Measurements from ENCODE around the gene USP32. TPM values are rescaled to one million over a fixed set of nuclear protein-coding genes. Genes with fewer than 3 reads are reported as not detected.

Gene USP32
- polyA plus RNA-seq, 5 donors = 28.0 to 41.0 (median 34.7) TPM

DNA sequence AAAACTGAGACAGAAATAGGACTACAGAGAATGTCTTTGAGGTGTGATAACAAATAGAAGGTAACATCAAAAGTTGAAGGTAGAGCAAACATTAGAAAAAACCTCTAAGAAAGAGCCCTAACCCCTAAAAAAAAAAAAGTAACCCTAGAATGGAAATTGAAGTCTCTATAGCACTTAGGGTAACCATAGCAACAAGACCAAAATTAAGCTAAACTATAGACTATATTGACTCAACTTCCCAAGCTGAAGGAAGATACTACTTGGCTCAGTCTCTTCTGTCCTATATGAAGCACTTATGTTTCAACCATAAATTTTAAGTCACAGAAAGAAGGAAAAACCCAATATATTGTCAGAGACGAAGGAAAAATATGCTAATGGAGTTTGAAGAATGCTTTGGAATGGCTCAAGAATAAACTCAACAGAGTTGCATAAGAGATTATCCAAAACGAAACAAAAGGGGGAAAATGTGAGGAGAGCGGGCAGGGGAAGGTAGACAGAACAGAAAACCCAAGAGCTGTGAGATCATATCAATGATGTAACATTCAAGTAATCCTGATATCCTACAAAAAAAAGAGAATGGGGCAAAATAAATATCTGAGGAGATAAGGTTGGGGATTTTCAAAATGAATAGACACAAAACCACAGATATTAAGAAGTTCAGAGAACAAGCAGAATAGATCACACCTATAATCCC lies 88.4 kb downstream of the USP32 start:
- DNase-seq = no peak

DNA sequence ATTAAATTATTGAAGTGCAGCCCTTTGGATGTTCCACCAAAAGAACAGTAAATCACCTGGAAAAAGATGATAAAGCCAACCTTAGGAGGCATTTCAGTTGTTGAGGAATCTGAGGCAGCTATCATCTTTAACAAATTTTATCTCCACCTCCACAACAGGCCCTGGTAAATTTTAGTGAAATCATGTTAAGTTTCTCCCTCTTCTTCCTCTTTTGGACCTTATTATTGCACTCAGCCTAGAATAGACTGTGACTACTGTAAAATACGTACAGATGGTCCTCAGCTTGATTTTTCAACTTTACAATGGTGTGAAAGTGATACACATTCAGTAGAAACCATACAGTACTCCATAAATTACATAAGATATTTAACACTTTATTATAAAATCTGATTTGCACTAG lies 90.3 kb downstream of the USP32 start:
- no peak for DNase-seq

DNA sequence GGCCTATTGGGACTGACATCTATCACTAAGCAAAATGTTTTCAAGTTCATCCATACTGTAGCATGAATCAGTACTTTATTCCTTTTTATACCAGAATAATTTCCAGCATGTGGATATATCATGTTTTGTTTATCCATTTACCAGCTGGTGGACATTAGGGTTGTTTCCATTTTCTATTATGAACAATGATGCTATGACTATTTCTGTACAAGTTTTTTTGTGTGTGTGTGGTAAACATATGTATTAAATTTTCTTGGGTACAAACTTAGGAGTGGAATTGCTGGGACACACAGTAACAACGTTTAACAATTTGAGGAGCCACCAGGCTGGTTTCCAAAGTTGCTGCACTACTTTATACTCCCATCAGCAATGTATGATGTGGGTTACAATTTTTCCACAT lies 91.0 kb downstream of the USP32 start:
- DNase-seq = no peak

- DNase-seq = no peak
Measured at GRCh38 chr17:60300011-60300410, 91.9 kb downstream of the USP32 start.

- no peak for DNase-seq
Measured at GRCh38 chr17:60297760-60298401, 94.1 kb downstream of the USP32 start.

DNA sequence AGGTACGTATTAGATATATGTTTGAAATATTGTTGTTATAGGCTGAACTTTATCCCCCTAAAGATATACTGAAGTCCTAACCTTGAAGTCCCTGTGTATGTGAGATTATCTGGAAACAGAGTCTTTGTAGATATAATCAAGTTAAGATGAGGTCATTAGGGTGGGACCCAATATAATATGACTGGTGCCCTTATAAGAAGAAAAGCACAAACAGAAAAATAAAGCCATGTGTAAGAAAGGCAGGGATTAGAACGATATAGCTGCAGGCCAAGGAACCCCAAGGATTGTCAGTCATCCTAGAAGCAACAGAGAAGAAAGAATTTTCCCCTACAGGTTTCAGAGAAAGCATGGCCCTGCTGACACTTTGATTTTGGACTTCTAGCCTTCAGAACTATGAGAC lies 95.8 kb downstream of the USP32 start:
- no peak for DNase-seq

- no peak for DNase-seq
Measured at GRCh38 chr17:60293580-60294335, 98.2 kb downstream of the USP32 start.

DNA sequence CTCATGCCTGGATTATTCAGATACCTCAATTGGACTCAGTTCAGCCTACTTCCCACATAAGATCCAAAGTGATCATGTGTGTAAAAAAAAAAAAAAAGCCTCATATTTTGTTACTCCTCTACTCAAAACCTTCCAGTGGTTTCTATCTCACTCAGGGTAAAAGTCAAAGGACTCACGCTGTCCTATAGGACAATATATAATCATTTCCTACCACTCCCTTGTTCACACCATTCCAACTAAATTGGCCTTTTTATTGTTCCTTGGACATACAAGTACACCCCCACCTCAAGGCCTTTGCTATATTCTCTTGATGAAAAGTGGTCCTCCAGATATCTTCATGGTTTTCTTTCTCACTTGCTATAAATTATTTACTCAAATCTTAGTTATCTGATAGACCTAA lies 99.2 kb downstream of the USP32 start:
- no peak for DNase-seq

GRCh38 chr17:60284709-60285108 lies 107.2 kb downstream of the USP32 start:
- no peak for DNase-seq

- DNase-seq = no peak
Measured at GRCh38 chr17:60283816-60284215, 108.1 kb downstream of the USP32 start.

DNA sequence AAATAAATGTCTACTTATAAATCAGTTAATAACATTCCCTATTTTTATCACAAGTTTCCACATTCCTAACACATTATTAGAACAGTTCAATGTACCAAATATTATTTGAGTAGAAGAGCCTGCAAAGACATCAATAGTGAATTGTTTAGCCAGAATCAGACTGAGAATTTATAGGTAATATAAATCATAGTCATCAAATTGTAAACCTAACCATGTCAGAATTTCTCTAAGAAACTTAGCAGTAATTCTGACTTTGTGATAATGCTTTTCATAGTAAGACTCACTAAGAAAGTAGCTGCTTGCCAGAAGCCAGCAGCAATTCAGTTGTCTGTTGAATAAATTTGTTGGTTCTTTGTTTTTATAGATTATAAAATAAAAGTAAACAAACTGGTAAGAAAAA lies 111.3 kb downstream of the USP32 start:
- DNase-seq = no peak

- no peak for DNase-seq
Measured at GRCh38 chr17:60278237-60278636, 113.7 kb downstream of the USP32 start.

GRCh38 chr17:60277258-60277657 lies 114.7 kb downstream of the USP32 start:
- peak; percentile 1 to 5 for DNase-seq

DNA sequence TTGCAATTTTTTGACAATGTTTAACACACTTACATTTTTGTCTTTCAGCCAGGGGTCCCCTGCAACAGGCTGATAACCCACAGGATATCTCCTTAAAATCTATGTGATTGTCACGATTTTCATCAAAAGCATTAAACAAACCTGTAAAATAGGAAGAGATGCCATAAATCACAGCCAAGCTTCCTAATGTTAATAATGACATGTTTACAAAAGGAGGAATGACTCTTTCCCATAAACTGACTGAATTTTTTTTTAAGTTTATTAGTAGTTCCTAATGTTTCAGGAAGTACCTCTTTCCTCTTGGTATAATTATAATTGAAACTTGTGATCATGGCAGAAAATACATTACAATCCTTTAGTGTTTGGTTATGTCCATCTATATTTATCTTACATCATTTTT lies 122.5 kb downstream of the USP32 start:
- no peak for DNase-seq

DNA sequence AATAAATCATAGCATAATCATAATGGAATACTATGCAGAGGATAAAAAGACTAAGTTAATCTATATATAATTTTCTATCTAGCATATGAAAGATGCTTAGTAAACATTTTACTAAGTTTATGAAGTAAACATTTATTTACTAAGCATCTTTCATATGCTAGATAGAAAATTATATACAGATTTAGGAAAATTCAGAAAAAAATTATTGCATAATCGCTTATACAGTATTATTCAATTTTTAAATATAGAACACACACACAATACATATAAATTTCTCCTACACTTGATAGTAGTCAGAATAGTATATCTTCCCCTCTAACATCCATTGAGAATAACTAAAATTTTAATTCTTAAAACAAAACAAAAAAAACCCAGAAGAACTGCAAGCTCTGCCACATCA lies 131.4 kb downstream of the USP32 start:
- DNase-seq = no peak

DNA sequence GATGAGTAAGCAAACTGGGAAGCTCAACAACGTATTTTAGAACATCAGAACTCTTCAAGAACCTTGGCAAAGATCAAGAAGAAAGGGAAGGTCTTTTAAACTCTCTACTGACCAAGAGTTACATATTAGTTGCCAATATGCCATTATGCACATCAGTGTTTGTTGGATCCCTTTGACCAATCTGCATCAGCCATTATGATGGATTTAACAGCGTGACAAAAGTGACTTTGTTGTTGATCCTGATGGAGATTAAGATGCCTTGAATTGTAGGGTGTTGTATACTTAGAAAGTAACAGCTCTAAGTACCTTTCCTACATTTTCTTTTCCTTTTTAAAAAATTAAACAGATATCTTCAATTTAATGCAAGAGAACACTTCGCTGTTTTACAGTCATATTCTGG lies 133.6 kb downstream of the USP32 start:
- DNase-seq = no peak

- DNase-seq = no peak
Measured at GRCh38 chr17:60256174-60256573, 135.8 kb downstream of the USP32 start.

DNA sequence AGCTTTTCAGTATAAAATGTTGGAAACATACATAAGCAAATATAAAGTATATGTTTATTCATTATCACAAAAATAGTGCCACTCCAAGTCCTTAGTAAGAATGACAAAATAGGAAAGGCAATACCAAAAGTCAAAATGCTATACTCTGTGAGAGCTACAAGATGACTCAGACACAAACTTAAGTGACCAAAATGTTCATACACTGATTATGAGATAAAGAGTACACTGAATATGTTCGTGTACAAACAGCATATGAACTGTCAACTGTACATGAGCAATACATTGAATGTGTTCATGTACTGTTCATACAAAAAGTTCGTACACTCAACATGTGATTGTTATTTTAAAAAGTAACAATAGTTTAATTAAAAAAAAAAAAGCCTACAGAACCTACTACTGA lies 138.9 kb downstream of the USP32 start:
- DNase-seq = no peak

DNA sequence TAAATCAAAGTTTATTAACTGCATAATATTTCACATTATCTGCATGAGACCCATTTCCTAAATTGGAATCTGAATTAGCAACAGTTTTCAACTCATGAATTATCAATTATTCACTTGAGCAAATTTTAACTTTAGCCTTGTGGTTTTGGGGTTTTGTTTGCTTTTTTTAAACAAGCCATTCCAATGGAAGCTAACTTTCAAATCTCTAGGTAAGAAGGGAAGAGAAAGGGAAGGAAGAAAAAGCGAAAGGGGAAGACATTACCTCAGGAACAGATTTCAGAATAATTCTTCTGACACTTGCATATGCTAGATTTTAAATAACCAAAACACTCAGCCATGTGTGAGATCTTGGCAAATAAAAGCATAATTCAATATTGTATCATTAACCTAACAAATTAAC lies 139.5 kb downstream of the USP32 start:
- DNase-seq = no peak

- DNase-seq = no peak
Measured at GRCh38 chr17:60249290-60249826, 142.6 kb downstream of the USP32 start.

DNA sequence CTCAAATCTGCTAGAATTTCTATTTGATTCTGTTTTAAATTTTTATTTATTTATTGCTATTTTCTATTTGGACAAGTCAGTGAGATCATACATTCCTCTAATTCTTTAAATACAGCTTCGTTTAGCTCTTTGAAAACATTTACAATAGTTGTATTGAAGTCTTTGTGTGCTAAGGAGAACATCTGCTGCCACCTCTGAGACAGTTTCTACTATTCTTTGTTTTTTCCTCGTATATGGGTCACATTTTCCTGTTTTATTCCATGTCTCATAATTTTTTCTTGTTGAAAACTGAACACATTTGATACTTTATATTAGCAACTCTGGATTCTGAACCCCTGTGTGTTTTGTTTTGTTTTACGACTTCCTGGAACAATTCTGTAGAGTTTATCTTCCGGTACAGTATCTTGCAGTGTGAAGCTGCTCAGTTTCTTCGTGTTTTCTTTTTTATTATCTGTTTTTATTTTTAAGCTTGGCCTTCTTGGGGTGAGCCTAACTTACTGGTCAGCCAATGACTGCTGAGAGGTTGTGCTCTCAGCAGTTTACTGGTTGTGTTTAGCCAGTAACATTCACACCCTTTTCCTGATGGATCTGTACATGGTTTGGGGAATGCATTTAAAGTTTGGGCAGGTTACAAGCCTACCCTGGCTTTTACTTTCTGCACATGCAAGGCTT lies 143.2 kb downstream of the USP32 start:
- DNase-seq = no peak

GRCh38 chr17:60247836-60248461 lies 144.0 kb downstream of the USP32 start:
- no peak for DNase-seq
